ENCODE measurements around the gene PIKFYVE. TPM values are rescaled to one million over a fixed set of nuclear protein-coding genes. Genes with fewer than 3 reads are reported as not detected.
"Not testable (repeated sequence)": the region's sequence is repeated elsewhere in the genome, so short reads cannot be mapped to it uniquely, and the experiment has no call there.

PIKFYVE gene
- total RNA-seq, 1 donor from 2014 or later, result 34.1 TPM

DNA sequence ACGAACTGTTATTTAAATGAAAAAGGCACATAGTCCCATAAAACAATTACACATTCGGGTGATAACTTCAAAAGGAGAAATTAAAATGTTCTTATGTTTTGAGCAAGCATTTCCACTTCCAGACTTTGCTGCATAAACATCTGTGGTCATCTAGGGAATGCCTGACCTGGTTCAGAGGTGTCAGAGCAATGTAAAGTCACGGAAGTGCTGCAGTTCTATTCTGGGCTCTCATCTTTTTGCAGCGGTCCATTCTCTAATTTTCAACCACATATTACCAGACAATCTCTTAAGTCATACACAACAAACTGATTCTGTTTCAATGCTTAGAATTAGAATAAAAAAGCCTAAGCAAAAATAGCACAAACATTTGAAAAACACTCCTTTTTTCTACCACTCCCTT, 118.6 kb downstream of the PIKFYVE start:
- Mint-ChIP-seq H3K4me1 (ENCODE audit: low read depth) (no peaks in the 10 kb centered on the region), H3K27ac (no peak overlapping the region), H3K4me3 (ENCODE audit: low read depth) (no peak overlapping the region), H3K36me3 (ENCODE audit: low read depth) (no peaks in the 10 kb centered on the region), H3K27me3 (ENCODE audit: low read depth) (peaks cover 27% of the 10 kb centered on the region), H3K9me3 (no peaks in the 10 kb centered on the region)
- no peak for DNase-seq (ENCODE audit: low spot score)
- intact Hi-C loops (cut with micrococcal nuclease), result no loop called here

GRCh38 chr2:208386541-208386940, 120.5 kb downstream of the PIKFYVE start:
- no peak overlapping the region for H3K4me3 Mint-ChIP-seq (ENCODE audit: low read depth)
- intact Hi-C loops (cut with micrococcal nuclease), result no loop called here
- H3K36me3 Mint-ChIP-seq (ENCODE audit: low read depth), result no peaks in the 10 kb centered on the region
- H3K4me1 Mint-ChIP-seq (ENCODE audit: low read depth), result no peaks in the 10 kb centered on the region
- peaks cover 24% of the 10 kb centered on the region for H3K27me3 Mint-ChIP-seq (ENCODE audit: low read depth)
- DNase-seq (ENCODE audit: low spot score), result no peak
- H3K27ac Mint-ChIP-seq, result no peak overlapping the region
- no peaks in the 10 kb centered on the region for H3K9me3 Mint-ChIP-seq

GRCh38 chr2:208389940-208390339, 123.9 kb downstream of the PIKFYVE start:
- intact Hi-C loops (cut with micrococcal nuclease), result loop anchor here (10.0 kb wide), 1 partner anchor 1575 kb away; no protein-coding TSS in a partner anchor
- H3K9me3 Mint-ChIP-seq, result no peaks in the 10 kb centered on the region
- H3K27ac Mint-ChIP-seq, result no peak overlapping the region
- no peak overlapping the region for H3K4me3 Mint-ChIP-seq (ENCODE audit: low read depth)
- H3K36me3 Mint-ChIP-seq (ENCODE audit: low read depth), result no peaks in the 10 kb centered on the region
- no peak for DNase-seq (ENCODE audit: low spot score)
- H3K27me3 Mint-ChIP-seq (ENCODE audit: low read depth), result peaks cover 8% of the 10 kb centered on the region
- no peaks in the 10 kb centered on the region for H3K4me1 Mint-ChIP-seq (ENCODE audit: low read depth)

GRCh38 chr2:208392300-208392699, 126.2 kb downstream of the PIKFYVE start:
- H3K27me3 Mint-ChIP-seq (ENCODE audit: low read depth), result peaks cover under 1% of the 10 kb centered on the region
- intact Hi-C loops (cut with micrococcal nuclease), result loop anchor here (10.0 kb wide), 1 partner anchor 1573 kb away; no protein-coding TSS in a partner anchor
- no peaks in the 10 kb centered on the region for H3K36me3 Mint-ChIP-seq (ENCODE audit: low read depth)
- H3K9me3 Mint-ChIP-seq, result no peaks in the 10 kb centered on the region
- H3K4me3 Mint-ChIP-seq (ENCODE audit: low read depth), result no peak overlapping the region
- H3K27ac Mint-ChIP-seq, result no peak overlapping the region
- H3K4me1 Mint-ChIP-seq (ENCODE audit: low read depth), result peaks cover 1% of the 10 kb centered on the region
- no peak for DNase-seq (ENCODE audit: low spot score)

DNA sequence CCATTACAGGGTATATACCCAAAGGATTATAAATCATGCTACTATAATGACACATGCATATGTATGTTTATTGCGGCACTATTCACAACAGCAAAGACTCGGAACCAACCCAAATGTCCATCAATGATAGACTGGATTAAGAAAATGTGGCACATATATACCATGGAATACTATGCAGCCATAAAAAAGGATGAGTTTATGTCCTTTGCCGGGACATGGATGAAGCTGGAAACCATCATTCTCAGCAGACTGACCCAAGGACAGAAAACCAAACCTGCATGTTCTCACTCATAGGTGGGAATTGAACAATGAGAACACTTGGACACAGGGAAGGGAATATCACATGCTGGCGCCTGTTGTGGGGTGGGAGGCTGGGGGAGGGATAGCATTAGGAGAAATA, 130.7 kb downstream of the PIKFYVE start:
- peaks cover 14% of the 10 kb centered on the region for H3K27me3 Mint-ChIP-seq (ENCODE audit: low read depth)
- H3K9me3 Mint-ChIP-seq; H3K4me3 Mint-ChIP-seq (ENCODE audit: low read depth); H3K36me3 Mint-ChIP-seq (ENCODE audit: low read depth); H3K4me1 Mint-ChIP-seq (ENCODE audit: low read depth); H3K27ac Mint-ChIP-seq; DNase-seq (ENCODE audit: low spot score): not testable (repeated sequence)
- intact Hi-C loops (cut with micrococcal nuclease), result loop anchor here (5.0 to 10.0 kb wide), 2 partner anchors 1568 to 1801 kb away; no protein-coding TSS in a partner anchor

- H3K4me3 Mint-ChIP-seq (ENCODE audit: low read depth), result no peak overlapping the region
- DNase-seq (ENCODE audit: low spot score), result no peak
- intact Hi-C loops (cut with micrococcal nuclease), result loop anchor here (5.0 to 10.0 kb wide), 2 partner anchors 1566 to 1798 kb away; no protein-coding TSS in a partner anchor
- peaks cover 1% of the 10 kb centered on the region for H3K4me1 Mint-ChIP-seq (ENCODE audit: low read depth)
- H3K27me3 Mint-ChIP-seq (ENCODE audit: low read depth), result peaks cover 33% of the 10 kb centered on the region
- no peak overlapping the region for H3K27ac Mint-ChIP-seq
- H3K9me3 Mint-ChIP-seq, result no peaks in the 10 kb centered on the region
- H3K36me3 Mint-ChIP-seq (ENCODE audit: low read depth), result no peaks in the 10 kb centered on the region
Measured at GRCh38 chr2:208399201-208399600, 133.1 kb downstream of the PIKFYVE start.

DNA sequence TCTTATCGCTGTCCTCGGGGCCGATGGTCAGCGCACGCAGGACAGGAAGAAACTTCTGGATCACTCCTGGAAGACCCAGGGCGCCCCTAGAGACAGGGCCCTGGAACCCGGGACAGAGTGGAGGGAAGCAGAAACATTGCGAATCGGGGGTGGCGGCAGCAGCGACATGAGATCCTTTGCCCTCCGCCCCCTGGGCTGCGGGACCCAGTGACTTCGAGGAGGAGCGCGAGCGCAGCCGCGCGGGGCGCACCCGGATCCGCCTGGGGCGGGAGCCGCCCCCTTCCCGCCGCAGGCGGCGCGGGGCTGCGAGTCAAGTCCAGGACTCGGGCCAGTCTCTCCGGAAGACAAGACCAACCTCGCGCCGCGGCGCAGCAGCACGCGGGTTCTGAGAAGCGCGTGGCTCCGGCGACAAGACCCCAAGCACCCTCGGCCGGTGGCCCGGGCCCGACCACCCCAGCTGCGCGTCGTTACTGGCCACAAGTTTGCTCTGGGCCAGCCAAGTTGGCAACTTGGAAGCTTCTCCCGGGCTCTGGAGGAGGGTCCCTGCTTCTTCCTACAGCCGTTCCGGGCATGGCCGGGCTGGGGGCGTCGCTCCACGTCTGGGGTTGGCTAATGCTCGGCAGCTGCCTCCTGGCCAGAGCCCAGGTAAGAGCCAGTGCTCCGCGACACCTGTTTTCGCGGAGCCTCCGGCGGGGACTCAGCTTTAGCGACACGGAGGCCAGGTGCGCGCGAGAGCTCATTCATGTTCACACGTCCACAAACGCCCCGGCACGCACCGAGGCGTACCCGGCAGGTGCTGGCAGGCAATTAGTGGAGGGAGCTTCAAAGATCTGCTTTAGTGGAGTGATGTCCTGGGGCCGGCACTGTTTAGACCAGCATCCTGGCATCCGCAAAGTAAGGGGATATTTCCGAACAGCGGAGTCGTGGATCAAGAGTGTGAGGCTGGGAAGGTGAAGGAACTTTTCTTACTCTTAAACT, 140.7 kb downstream of the PIKFYVE start, which contains the start of gene PTH2R:
TSS of gene PTH2R (plus strand) at position 319 of the 978 bp plus-strand sequence. CDS start at position 571, 252 bp downstream.
- H3K4me1 Mint-ChIP-seq (ENCODE audit: low read depth), result peaks cover 2% of the 10 kb centered on the region
- H3K4me3 Mint-ChIP-seq (ENCODE audit: low read depth), result no peak within 1 kb of the TSS
- intact Hi-C loops (cut with micrococcal nuclease), result loop anchor here (10.0 kb wide), 3 partner anchors 798 to 1168 kb away; partner anchors contain the start of gene MAP2
- no peaks in the 10 kb centered on the region for H3K36me3 Mint-ChIP-seq (ENCODE audit: low read depth)
- no peaks in the 10 kb centered on the region for H3K9me3 Mint-ChIP-seq
- H3K27me3 Mint-ChIP-seq (ENCODE audit: low read depth), result peaks cover 58% of the 10 kb centered on the region
- H3K27ac Mint-ChIP-seq, result no peak within 1 kb of the TSS
- DNase-seq (ENCODE audit: low spot score), result no peak

DNA sequence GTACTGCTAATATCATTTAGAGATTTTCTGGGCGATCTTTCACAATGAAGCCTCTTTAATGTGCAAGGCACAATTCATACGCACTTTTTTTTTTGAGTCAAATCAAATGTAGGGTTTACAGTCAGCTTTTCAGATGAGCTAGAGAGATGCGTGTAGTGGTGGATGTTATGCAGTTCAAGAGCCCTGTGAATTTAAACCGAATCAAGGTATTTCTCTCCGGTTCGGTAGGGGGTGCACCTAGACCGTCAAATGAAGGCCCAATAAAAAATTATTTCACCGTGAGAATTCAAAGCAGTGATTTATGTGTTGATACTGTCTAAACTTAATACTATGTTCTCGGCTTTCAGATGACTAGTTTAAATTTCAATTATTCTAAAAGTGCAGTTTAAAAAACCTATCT, 141.6 kb downstream of the PIKFYVE start:
- Mint-ChIP-seq H3K9me3 (no peaks in the 10 kb centered on the region), H3K4me3 (ENCODE audit: low read depth) (no peak overlapping the region), H3K27me3 (ENCODE audit: low read depth) (peaks cover 50% of the 10 kb centered on the region), H3K36me3 (ENCODE audit: low read depth) (no peaks in the 10 kb centered on the region), H3K27ac (no peak overlapping the region), H3K4me1 (ENCODE audit: low read depth) (peaks cover 2% of the 10 kb centered on the region)
- intact Hi-C loops (cut with micrococcal nuclease), result loop anchor here (10.0 kb wide), 3 partner anchors 797 to 1167 kb away; partner anchors contain the start of gene MAP2
- no peak for DNase-seq (ENCODE audit: low spot score)

Other genes with a start within 250 kb of the PIKFYVE start
- 7.1 and 8.4 TPM in 2 replicates for gene PLEKHM3, start 240.7 kb upstream of the PIKFYVE start, total RNA-seq
- gene CRYGD, start 141.7 kb upstream of the PIKFYVE start, total RNA-seq, result not detected in 2 replicates
- not detected in 2 replicates for gene CRYGC, start 136.4 kb upstream of the PIKFYVE start, total RNA-seq
- gene CRYGB, start 120.1 kb upstream of the PIKFYVE start, total RNA-seq, result not detected in 2 replicates
- gene CRYGA, start 102.7 kb upstream of the PIKFYVE start, total RNA-seq, result not detected in 2 replicates
- gene C2orf80, start 76.2 kb upstream of the PIKFYVE start, total RNA-seq, result not detected in 2 replicates
- 42.7 and 46.1 TPM in 2 replicates for gene IDH1, start 11.2 kb upstream of the PIKFYVE start, total RNA-seq
- 0.07 and 0.14 TPM in 2 replicates for gene PTH2R, start 140.5 kb downstream of the PIKFYVE start, total RNA-seq